ENCODE data around the gene GLT8D2.
A peak's percentile ranks its signal among the peaks of the same experiment; 100 is the strongest.

GLT8D2 gene

DNA sequence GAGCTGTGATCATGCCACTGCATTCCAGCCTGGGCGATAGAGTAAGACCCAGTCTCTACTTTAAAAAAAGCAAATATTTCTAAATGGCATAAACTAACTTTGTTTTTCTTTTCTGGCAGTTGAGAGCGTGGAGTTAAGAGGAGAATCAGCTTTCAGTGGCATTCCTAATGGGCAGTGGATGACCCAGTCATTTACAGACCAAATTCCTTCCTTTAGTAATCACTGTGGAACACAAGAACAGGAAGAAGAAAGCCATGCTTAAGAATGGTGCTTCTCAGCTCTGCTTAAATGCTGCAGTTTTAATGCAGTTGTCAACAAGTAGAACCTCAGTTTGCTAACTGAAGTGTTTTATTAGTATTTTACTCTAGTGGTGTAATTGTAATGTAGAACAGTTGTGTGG, 63.2 kb downstream of the GLT8D2 start:
- peak; percentile 68 for DNase-seq (ENCODE audit: low read depth)
- TF ChIP-seq, protein P1, sequence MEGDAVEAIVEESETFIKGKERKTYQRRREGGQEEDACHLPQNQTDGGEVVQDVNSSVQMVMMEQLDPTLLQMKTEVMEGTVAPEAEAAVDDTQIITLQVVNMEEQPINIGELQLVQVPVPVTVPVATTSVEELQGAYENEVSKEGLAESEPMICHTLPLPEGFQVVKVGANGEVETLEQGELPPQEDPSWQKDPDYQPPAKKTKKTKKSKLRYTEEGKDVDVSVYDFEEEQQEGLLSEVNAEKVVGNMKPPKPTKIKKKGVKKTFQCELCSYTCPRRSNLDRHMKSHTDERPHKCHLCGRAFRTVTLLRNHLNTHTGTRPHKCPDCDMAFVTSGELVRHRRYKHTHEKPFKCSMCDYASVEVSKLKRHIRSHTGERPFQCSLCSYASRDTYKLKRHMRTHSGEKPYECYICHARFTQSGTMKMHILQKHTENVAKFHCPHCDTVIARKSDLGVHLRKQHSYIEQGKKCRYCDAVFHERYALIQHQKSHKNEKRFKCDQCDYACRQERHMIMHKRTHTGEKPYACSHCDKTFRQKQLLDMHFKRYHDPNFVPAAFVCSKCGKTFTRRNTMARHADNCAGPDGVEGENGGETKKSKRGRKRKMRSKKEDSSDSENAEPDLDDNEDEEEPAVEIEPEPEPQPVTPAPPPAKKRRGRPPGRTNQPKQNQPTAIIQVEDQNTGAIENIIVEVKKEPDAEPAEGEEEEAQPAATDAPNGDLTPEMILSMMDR (conservative IDR thresholded peaks at IDR 0.05; ENCODE audit: low read depth, low read length), result no peak

DNA sequence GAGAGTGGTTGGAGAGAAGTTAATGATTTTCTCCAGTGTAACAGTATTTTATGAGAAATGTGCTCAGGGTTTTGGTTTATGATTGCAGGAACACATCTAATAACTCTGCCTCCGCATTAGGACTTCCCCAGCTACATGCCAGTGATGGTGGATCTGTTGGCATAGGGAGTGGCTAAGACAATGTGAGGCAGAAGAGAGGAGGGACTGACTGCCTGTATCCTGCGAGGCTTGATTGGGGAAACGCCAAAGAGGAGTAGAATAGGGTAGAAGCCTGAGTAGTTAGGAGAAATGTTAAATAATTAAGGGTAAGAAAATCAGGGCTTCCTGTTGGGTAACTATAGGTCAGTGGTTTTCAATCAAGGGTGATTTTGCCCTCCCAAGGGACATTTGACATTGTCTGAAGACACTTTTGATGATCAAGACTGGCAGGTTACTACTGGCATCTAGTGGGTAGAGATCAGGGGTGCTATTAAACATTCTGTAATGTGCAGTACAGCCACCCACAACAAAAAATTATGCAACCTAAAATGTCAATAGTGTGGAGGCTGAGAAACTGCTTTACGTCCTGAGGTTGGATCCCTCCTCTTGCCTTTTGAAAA, 71.5 kb downstream of the GLT8D2 start:
- H3K4me3 ChIP-seq (ENCODE audit: low read depth, low read length), result no peak overlapping the region
- DNase-seq (ENCODE audit: low read depth), result no peak
- TF ChIP-seq, protein P1 (conservative IDR thresholded peaks at IDR 0.05; ENCODE audit: low read depth, low read length), result no peak

More for the DNA sequence above, 63.2 kb downstream of the GLT8D2 start:
- no peak overlapping the region for H3K4me3 ChIP-seq (ENCODE audit: low read depth, low read length)

DNA sequence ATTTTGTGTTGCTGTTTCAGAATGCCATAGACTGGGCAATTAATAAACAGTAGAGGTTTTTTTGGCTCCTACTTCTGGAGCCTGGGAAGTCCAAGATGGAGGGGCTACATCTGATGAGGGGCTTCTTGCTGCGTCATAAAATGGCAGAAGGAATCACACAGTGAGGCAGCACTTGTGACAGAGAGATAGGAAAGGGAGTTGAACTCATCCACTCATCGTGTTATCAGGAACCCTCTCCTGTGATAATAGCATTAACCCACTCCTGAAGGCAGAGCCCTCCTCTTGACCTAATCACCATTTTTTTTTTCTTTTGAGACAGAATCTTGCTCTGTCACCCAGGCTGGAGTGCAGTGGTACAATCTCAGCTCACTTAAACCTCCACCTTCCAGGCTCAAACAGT, 74.6 kb downstream of the GLT8D2 start:
- H3K4me3 ChIP-seq (ENCODE audit: low read depth, low read length), result no peak overlapping the region
- TF ChIP-seq, protein P1 (conservative IDR thresholded peaks at IDR 0.05; ENCODE audit: low read depth, low read length), result no peak

DNA sequence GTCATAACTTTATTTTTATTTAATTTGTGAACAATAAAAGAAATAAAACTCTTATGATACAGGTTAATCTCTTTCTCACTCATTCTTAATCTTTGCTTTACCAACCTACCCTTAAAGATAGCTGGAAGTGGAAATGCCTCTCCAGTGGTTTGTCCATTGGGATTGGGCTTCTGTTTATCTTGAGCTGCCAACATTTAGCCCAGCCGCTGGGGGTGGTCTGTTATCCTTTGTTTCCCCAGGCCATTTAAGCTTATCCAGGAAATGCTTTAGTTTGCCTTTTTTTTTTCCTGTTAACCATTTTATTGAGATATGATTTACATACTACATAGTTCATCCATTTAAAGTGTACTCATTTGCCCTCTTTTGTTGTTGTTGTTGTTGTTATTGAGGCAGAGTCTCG, 76.1 kb downstream of the GLT8D2 start:
- TF ChIP-seq, protein P1 (conservative IDR thresholded peaks at IDR 0.05; ENCODE audit: low read depth, low read length), result no peak
- H3K4me3 ChIP-seq (ENCODE audit: low read depth, low read length), result no peak overlapping the region
- DNase-seq (ENCODE audit: low read depth), result no peak

More for the DNA sequence above, 74.6 kb downstream of the GLT8D2 start:
- no peak for DNase-seq (ENCODE audit: low read depth)

DNA sequence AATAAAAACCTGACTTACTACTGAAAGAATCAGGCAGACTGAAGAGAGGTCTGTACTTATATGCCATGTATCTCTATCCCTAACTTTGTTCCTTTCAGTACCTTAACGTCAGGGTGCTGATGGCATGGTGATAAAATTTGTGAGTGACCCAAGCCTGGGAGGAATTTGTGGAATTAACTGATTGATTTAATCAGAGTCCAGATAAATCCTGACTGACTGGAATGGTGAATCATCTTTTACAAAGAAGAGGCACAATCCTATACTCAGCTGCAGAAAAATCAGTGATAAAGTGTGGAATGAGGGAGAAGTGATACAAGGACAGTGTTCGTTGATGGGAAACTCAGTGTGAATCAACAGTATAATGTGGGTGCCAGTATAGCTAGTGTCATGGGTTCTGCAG, 80.6 kb downstream of the GLT8D2 start:
- H3K4me3 ChIP-seq (ENCODE audit: low read depth, low read length), result no peak overlapping the region
- no peak for DNase-seq (ENCODE audit: low read depth)
- TF ChIP-seq, protein P1 (conservative IDR thresholded peaks at IDR 0.05; ENCODE audit: low read depth, low read length), result no peak

DNA sequence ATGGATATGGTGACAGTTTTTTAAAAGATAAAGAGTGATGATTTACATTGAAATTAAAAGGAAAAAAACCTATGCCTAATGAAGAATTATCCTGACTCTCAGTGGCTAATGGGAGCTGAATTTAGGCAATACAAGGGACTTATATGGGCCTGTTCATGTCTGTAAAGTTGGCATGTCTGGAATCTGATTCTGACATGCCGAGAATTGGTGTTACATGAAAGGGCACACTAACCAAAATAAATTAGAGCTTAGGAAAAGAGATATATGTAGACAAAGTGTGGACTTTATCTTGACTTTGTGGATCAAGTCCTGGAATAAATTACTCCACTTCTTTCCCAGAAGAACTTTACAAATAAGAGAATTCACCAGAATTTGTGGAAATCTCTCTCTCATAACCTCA, 83.3 kb downstream of the GLT8D2 start:
- DNase-seq (ENCODE audit: low read depth), result peak; percentile 34

More for the DNA sequence above, 83.3 kb downstream of the GLT8D2 start:
- TF ChIP-seq, protein P1 (conservative IDR thresholded peaks at IDR 0.05; ENCODE audit: low read depth, low read length), result no peak
- peak overlapping the region; percentile 84 for H3K4me3 ChIP-seq (ENCODE audit: low read depth, low read length)

All from choroid plexus epithelial cell (primary cell).